GM11168 (cell line): Measurements from ENCODE around the gene UNC119.

Experiments used
- in situ Hi-C: fragments of 300-500 bp; cut with MboI; formaldehyde crosslinking; loops from one replicate; pipeline ENCODE4 v1.12.0; 2022; ENCODE audit warnings: low sequenced_read_pairs; ENCODE audit not compliant: unreplicated experiment

Gene UNC119

DNA sequence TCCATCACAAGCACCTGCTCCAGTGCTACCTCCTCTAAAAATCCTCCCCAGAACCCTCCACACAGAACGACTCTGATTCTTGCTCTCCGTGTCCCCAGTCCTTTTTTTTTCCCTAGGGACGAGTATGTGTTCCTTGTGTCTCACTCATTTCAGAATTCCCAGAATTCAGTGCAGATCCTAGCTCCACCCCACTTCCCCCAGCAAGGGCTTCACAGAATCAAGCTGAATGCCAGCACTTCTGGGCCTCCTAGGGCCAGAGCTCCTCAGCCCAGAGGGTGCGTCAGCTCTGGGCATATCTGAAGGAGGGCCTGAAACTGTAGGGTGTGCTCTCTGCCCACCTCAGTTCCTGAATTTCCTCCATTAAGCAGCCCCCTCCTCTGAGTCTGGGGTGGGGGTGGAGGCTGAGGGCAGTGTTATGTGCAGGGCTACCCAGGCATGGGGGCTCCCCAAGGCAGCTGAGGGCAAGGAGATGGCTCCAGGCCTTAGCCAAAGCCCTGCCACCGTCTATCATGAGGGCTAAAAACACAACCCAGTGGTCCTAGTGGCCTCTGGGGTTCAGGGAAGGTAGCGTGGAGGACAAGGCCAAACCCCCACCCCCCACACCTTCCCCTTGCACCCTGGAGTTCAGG, 6.5 kb downstream of the UNC119 start:
- in situ Hi-C loops = loop anchor here (5.0 to 10.0 kb wide), 2 partner anchors 34 to 51 kb away; no protein-coding TSS in a partner anchor

DNA sequence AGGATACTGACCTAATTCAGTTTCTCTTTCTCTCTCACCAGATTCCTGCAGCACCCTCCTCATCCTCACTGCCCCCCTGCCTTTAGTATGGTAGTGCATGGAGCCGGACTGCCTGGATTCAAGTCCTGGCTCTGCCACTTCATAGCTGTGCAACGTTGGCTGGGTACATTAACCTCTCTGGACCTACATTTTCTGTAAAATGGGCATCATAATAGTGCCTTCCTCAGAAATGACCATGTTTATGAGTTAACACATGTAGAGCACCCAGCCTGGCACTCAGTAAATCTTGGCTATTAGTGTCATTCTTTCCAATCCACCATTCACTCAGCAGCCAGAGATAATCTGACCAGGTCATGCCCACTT, 7.3 kb downstream of the UNC119 start:
- in situ Hi-C loops = loop anchor here (5.0 to 10.0 kb wide), 2 partner anchors 33 to 50 kb away; no protein-coding TSS in a partner anchor

DNA sequence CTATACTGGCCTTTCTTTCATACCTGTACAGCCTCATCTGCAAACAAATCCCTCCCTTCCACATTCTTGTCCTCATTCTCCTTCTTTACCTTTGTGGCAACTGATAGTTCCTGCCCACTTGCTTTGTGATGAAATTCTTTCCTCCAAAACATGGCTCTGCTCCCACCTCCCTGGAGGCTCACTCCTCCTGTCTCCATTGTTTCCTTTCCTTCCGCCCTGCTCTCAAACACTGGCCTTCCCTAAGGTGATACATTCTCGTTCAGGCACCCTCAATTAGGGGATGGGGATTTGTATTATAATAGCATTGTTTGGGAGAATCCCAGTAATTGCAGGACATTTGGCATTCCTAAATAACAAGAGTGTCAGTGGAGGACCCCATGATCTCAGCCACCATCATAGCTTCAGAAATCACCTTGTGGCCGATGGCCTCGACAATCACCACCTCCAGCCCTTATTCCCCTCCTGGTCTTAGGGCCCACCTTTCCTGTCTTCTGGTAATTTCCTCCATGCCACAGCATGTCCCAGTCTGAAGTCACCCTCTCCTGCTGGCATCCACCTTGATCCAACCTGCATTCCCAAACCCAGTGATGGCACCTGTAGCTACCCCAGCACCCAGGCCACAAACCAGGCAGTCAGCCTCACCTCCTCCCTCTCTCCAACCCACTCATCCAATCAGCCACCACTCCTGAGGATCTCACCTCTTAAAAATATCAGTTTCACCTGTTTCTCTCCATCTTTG, 7.9 kb downstream of the UNC119 start:
- in situ Hi-C loops = loop anchor here (5.0 to 10.0 kb wide), 2 partner anchors 32 to 50 kb away; no protein-coding TSS in a partner anchor

DNA sequence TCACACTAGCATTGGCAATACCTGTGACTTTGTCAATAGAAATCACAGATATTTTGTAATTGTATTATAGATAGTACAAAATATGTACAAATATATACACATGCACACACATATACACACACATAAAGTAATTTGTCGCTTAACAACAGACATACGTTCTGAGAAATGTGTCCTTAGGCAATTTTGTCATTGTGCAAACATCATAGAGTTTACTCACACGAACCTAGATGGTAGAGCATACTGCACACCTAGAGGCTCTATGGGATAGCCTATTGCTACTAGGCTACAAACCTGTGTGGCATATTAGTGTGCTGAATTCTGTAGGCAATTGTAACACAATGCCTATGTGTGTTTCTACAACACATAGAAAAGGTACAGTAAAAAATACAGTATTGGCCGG, 11.0 kb downstream of the UNC119 start:
- in situ Hi-C loops = loop anchor here (10.0 kb wide), 1 partner anchor 47 kb away; no protein-coding TSS in a partner anchor

DNA sequence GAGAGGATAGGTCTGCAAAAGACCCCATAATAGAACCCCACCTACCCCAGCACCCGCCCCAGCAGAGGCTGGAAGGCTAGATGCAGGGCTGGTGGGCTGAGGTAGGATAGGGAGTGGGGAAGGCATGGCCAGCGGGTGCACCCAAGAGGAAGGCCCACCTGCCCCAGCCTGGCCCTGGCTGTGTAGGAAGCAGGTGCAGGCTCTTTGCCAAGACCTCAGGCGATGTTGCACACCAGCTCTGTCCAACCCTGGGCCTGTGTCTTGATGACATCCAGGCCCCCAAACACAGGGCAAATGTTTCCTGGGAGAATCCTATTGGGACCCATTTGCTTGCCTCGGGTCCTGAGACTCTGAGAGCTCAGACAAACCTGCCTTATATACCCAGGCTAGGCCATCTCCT, 12.2 kb downstream of the UNC119 start:
- in situ Hi-C loops = loop anchor here (10.0 kb wide), 1 partner anchor 45 kb away; no protein-coding TSS in a partner anchor

DNA sequence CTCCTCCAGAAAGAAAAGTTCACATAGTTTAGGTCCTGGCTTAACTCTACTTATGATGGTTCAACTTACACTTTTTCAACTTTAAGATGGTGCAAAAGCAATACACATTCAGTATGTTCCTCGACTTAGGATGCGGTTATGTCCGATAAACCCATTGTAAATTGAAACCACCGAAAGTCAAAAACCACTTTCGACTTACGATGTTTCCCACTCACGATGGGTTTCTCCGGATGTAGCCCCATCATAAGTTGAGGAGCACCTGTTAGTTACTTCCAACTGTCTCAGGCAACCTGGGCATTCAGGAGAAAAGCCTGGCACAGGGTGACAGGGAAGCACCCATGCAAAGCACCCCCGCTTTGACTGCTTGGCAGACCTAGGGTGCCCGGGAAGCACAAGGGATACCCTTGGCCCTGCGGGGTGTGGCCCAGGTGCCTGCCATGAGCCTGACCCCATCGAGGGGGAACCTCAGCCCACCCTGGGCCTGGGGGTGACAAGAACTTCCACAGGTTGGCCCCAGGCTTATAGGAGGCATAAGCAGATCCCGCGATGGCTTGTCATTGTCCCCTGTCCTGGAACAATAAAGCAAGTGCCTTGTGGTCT, 14.0 kb downstream of the UNC119 start:
- in situ Hi-C loops = no loop called here

DNA sequence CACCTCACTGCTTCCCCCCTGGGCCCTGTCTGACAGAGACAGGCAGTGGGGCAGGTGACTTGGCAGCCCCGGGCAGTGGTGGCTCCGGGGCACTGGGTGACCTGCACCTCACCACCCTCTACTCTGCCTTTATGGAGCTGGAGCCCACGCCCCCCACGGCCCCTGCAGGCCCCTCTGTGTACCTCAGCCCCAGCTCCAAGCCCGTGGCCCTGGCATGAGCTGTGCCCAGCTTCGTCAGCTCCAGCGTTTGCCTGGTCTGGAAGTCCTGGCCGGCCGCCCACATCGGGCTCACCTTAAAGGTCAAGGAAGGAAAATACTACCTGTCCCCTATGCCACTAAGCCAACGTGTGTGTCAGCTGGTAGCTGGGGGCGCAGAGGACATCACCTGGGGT, 15.2 kb downstream of the UNC119 start:
- in situ Hi-C loops = no loop called here

DNA sequence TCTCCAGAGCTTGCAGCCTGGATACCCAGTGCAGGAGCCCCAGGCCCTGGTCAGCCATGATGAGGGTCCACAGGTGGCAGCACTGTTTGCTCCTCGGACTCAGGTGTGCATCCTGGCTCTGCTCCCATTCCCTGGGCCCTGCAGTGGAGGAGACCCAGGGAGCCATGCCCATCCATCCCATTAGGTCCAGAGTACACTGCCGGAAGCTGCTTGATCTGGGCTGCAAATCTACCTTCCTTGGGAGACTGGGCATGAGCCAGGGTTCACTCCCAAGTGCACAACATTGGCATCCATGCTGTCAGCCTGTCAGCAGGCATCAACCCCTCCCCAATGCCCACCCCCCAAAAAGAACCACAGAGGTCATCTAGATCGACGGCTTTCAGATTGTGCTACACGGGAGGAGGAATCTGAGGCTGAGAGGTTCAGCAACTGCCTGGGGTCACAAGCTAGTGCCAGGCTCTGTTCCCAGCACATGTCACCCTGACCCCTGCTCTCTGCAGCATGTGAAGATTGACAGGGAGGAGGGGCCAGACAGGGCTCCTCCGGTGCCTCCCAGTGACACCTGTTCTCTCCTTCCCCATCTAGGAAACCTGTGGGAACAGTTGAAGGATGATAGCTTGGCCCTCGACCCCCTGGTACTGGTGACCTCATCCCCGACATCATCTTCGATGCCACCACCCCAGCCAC, 15.7 kb downstream of the UNC119 start:
- in situ Hi-C loops = no loop called here

DNA sequence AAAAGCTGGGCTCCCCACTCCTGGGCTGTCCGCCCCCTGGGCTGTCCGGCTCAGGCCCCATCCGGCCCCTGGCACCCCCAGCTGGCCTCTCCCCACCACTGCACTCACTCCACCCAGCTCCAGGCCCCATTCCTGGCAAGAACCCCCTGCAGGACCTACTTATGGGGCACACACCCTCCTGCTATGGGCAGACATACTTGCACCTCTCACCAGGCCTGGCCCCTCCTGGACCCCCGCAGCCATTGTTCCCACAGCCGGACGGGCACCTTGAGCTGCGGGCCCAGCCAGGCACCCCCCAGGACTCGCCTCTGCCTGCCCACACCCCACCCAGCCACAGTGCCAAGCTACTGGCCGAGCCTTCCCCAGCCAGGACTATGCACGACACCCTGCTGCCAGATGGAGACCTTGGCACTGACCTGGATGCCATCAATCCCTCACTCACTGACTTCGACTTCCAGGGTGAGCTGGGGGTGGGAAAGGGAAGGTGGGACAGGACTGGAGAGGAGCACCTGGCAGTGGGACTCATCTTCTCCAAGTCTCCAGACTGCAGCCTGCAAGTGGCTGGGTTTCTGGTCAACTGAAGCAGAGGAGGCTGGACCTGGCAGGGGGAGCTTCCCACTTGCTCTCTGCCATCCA, 17.6 kb downstream of the UNC119 start:
- in situ Hi-C loops = no loop called here

DNA sequence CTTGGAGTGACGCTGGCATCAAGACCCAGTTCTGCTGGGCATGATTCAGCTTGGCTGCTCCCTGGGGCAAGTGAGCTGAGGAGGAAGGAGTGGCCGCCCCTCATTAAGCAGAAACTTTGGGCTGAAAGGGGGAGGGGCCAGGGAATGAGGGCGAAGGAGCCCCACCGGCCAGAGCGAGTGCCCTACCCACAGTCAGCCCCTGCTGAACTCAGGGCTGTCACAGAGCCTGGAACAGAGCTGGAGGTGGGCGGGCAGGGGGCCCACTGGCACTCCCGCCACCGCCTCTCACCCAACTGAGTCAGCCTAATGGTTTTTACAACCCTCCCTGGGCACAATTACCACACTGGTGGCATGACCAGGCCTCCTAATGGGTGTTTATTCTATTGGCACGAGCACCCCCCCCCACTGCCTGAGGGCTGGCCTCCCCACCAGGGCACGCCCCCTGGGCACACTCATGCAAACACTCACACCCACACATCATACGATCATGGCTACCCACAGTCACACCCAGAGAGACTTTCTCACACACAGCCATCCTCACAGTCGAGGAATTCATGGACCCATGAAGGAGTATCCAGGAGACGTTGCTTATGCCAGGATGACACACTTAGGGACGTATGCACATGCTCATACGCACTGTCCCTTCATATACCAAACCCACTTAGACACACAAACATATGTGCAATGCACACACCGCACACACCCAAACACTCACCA, 19.2 kb downstream of the UNC119 start:
- in situ Hi-C loops = no loop called here

DNA sequence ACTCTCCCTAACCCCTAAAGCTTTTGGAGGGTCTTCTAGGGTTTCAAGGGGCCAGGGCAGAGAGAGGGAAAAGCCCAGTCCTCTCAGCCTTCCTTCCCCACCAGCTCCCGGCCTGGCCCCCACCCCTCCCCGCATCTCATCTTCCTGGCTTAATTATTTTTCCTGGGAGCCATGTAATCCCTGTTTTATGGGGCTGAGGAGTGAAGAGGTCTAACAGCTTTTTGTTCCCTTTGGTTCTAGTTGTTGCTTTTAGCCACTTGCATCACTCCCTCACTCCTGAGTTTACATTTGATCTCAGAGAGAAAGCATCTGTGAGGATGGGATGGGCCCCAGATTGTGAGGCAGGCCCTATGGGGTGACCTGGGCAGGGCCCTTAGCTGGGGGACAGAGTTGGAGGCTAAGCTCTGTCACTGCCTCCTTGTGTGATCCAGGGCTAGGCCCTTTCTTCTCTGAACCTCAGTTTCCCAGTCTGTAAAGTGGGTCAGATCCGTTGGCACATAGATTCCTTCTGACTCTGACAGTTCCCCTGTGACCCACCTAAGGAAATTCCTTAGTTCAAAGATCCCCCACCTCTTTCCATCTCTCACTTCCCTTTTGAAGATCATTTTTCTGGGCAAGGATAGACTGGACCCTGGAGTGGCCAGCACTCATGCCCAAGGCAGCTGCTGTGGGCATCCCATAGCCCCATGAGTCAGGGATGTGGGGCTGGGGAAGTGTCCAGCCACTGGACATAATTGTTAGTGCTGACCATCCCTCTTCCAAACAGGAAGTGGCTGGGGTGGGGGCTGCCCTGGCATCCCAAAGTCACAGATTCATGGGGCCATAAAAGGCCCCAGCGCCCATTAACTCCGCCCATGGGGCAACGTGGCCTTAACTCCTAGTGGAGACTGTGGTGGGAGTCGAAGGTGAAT, 20.1 kb downstream of the UNC119 start:
- in situ Hi-C loops = no loop called here

DNA sequence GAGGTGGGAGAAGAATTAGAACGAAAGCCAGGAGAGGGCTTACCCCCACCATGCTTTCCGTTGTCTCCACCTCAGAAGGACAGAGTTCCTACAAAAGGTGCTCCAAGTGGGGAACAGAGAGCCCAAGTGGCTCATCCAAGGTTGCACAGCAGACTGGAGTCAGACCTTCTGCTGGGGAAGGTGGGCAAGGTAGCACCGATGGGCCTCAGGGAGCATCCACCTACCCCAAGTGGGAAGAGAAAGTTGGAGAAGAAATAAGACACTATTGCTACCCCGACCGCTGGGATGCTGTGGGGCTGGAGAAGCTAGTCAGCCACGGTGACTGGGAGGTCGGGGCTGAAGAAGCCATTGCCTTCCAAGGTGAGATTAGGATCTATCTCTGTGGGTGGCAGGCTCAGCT, 21.5 kb downstream of the UNC119 start:
- in situ Hi-C loops = no loop called here

DNA sequence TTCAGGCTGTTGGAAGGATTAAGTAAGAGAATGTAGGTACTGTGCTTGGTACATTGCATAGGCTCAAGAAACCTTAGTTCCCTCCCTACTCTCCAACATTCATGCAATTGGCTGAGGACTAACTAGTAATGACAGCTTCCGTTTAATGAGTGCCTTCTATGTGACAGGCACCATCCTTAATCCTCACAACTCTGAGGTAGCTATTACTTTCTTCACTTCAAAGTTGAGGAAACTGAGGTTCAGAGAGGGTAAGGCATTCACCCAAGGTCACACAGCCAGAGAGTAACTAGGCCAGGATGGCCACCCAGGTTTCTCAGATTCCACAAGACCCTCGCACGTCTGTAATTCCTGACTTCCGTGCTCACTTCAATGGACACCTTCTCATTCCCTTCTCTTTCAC, 22.2 kb downstream of the UNC119 start:
- in situ Hi-C loops = no loop called here

DNA sequence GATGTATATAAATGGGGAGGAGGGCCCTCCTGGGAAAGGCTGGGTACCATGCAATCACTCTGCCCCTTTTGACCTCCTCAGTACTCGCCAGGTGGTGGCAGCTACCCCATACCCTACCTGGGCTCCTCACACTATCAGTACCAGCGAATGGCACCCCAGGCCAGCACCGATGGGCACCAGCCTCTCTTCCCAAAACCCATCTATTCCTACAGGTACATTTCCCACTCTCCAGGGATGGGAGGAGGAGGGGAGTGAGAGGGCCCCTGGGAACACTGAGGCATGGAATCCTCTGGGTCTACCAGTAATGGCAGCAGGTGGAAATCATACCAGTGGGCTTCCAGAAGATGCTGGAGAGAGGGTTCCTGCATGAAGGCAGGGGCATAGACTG, 23.4 kb downstream of the UNC119 start:
- in situ Hi-C loops = no loop called here

DNA sequence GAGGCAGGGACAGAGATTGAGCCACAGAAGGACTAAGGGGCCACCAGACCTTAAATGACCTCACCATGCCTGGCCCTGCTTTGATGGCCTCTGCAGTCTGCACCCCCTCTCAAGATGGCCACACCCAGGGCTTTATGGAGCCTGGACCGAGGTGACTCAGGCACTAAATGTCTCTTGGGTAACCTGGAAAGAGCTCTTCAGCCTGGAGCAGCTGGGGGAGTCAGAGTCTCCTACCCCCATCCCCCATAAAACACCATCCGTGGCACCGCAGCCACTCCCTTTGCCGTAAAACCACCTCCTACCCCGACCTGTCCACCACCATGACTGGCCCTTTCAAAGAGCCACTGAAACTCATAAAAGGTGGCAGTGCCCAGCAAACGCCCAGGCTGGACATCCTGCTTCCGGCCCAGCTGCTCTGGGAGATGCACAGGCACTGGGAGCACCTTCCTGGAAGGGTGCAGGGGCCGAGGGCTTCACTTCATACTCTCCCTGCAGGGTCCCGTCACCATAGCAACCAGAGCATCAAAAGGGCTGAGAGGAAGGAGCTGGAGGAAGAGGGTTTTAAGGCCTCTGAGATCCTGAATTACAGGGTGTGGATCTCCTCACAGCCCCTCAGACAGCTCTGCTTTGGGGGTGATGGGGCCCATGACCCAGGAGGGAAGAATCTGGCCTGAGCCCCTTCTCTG, 24.0 kb downstream of the UNC119 start:
- in situ Hi-C loops = no loop called here

DNA sequence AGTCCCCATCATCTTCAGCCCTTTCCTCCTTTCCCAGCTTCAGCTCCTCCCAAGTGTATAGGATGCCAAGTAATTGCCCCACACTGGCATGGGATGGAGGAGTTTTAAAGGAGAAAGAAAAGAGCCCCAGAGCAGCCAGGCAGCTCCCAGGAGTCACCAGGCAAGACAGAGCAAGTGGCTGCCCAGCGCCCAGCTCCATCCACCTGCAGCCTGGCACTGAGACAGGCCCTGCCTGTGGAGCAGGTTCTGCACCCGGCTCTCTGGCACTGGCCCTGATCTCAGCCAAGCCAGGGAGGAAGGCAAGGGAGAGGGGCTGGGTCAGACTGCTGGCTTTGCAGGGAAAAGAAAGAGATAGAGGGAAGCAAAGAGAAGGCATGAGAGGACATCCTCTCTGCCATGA, 24.6 kb downstream of the UNC119 start:
- in situ Hi-C loops = no loop called here

DNA sequence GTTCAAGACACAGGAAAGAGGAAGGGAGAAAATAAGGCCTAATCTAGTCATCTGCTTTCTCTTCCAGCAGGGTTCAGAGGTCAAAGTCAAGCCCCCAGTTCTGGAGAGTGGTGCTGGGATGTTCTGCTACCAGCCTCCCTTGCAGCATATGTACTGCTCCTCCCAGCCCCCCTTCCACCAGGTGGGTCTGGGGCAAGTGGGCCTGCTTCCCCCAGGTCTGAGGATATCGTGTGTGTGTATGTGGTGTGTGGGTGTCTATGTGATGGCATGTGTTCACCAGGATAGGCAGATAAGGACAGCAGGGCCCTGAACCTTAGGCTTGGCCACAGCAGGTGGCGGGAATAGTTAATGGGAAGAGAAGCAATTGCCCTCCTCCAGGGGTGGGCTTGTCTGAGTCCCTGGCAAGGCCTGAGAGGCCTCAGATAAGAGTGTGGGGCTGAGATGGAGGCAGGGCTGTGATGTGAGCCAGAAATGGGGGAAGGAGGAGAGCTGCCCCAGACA, 25.2 kb downstream of the UNC119 start:
- in situ Hi-C loops = no loop called here

DNA sequence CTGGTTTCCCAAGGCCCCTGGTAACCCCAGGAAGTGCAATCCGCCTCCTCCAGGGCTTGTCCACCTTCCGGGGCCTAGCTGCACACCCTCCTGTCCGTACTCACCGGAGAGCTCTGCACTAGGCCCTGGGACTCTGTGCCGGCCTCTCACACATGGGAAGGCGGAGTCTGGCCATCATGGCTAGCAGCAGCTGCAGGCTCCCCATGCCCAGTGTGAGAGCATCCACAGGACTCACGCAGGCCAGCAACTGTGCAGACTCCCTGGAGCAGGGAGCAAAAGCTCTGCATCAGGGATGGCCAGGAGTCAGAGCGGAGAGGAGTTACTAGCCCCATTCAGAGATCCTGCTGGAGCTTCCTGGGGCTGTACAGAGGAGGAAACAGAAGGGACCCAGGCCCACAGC, 26.0 kb downstream of the UNC119 start:
- in situ Hi-C loops = no loop called here
